HG03064 (cell line): ENCODE data around the gene PTGFRN.
"Not testable (repeated sequence)": the region's sequence is repeated elsewhere in the genome, so short reads cannot be mapped to it uniquely, and the experiment has no call there.

Experiments
- ATAC-seq: cut with Tn5 transposase; IDR thresholded peaks from one replicate; pipeline ENCODE4 v1.9.1; 2021; ENCODE audit warnings: low read depth; ENCODE audit not compliant: unreplicated experiment

The PTGFRN gene

DNA sequence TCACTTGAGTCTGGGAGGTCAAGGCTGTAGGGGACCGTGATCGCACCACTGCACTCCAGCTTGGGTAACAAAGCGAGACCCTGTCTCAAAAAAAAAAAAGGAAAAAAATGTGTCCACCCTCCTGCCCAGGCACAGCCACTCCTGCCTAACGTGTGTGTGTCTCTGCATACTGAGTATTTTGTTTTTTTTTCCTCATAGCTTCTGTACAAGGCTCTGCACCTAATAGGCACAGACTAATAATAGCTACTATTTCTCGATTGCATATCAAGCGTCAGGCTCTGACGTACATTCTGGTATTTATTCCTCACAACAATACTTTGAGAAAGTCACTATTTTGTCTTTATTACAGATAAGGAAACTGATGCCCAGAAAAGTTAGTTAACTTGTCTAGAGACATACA, 5.0 kb downstream of the PTGFRN start:
- ATAC-seq, result no peak

DNA sequence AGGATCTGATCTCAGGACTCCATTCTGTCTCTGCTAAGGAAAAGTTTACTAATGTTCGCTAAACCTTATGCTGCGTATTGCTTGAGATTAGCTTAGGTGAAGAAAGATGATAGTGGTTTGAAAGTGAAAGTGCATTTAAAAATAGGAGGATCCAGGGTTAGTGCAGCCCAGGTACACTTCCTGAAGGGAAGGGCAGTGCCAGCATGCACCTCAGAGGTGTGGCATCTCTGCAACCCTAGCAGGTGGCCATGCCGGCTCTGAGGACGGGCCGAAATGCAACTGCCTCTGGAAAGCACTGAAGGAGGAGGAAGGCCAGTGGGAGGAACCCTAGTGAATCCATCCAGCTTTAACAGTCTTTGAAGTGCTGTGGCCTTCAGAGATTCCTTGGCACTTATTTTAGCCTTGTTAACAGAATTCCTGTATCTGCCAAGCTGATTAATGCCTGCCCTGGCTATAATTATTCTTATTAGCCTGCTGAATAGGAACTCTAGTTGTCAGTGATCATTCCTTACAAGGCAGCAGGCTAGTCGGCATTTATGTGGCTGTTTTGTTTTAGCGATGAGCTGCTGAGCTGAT, 5.5 kb downstream of the PTGFRN start:
- no peak for ATAC-seq

DNA sequence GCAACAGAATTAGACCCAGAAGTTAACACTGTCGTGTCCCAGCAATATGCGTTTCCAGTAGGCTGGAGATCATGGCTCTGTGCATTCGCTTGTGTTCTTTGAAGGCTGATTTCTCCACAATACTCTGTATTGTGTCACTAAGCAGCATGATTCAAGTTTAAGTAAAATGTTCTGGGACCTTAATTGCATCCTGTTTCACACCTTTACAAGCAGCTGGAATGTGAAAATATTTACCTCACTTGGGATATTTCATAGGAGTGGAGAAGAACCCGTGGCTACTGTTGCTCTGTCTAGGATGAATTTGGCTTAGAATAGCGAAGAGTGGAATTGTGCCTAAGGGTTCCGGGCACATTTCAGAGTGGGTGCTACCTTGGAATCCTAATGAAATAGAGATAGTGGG, 6.3 kb downstream of the PTGFRN start:
- no peak for ATAC-seq

DNA sequence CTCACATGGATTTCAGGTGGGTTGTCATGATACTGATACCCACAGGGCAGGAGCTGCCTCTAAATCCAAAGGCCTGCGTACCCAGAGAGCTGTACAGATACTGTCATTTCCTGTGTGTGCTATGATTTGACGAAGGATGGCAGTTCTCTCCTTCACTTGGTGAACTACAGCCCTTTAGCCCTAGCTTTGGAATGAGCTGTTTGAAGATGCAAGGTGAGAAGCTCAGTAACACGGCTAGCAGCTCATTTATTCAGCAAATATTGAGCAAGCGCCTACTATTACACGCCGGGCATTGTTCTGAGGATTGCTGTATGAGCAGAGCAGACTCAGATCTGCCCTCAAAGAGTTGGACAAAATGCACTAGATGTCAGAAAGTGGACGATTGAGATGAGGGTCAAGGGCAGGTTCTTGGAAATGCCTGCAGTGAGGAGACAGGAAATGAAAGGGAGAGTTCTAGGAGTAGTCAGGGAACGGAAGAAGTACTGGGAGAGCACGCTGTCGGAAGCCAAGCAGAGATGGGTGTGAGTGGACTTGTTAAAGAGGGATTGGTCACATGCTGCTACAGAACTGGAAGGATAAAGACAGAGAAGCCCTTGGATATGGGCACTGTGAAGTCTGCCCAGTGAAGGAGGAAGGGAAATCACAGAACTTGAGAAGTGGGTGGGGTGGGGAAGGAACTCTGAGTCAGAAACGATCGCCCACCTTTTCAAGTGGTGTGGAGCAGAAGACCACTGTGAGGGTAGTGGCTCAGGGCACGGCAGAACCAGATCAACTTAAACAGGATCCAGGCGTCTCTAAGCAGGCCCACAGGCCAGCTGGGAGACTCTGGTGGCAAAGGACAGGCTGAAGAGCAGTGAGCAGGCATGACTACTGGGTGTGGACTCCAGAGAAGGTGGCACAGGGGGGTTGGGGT, 7.1 kb downstream of the PTGFRN start:
- no peak for ATAC-seq

DNA sequence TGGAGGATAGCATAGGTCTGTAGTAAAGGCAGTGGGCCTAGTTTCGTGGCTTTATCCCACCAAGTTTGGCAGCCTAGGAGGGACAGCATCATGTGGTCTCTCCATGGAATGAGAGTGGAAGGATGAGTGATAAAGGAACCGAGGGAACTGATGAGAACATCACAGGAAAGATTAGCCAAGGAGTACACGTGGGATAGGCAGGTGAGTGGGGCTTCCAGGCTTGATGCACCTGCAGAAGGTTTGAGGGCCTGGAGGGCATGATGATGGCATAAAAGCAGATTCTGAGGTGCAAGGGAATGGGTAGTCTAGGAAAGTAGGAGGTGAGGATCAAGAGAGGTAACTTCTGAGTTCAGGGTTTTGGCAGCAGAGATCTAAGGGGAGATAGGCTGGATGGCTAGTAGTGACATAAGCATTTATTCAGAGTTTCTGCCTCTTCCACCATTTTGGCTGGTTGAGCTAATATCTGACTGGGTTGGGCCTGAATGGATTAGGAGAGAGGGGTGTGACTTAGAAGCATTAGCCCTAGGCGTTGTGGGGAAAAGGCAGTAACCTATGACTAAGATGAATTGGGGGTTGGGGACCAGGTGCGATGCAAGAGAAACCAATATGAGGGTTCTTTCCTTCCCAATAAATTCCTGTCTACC, 9.1 kb downstream of the PTGFRN start:
- ATAC-seq, result no peak

DNA sequence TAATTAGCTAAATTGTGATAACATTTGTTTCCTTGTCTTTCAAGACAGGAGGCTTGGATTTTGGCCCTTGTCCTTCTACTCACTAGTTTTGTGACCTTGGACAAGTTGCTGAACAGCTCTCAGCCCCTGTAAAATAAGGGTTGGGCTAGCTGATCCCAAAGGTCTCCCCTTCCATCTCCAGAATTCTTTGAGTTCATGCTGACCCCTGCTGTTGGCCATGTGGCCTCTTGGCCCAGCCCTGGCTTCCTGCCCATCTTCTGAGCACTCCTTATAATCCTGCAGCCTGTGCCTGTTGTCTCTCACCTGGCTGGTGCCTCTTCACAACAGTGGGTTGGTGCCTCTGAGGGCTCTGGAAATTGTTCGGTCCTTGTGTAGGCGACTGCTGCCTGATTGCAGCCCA, 10.1 kb downstream of the PTGFRN start:
- ATAC-seq, result no peak

DNA sequence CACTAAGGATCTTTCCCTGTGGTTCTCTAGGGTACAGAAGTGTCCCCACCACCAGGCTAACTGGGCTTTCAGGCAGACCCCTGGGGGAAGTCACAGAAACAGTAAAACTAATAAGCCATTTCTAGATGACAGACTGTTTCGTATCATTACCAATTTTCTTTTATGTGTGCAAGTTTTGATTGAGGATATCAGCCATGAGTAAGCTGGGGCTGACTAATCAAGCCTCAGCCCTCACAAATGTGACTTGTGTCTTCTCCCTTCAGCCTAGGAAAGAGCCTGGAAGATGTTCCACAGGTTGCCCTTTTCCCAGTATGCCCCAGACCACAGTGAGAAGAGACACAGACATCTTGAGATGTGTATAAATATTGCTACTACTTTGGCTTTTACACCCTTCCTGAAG, 10.5 kb downstream of the PTGFRN start:
- ATAC-seq, result no peak

DNA sequence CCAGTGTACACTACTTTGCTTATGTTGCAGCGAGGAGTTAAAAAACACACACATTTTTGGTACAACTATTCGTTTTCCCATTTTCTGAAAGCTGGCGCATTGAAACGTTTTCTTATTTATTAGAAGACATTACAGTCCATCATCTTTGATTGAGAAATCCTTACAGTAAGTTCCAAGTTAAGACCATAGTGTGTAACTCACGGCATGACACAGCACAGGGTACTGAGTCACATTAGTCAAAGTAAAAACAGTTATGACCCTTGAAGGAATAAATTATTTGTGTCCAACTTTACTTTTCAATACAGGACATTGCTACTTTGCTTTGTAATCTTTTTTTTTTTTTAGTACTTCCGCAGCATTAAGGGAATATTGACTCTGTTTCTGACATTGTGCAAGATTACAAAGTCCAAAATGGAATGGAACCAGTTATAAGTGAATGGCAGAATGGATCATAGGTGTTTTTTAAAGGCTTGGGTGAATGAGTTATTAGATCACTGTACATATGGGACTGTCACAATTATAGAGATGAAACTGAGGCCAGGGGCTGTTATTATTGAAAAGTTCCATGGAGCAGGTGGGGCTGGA, 11.7 kb downstream of the PTGFRN start:
- no peak for ATAC-seq

DNA sequence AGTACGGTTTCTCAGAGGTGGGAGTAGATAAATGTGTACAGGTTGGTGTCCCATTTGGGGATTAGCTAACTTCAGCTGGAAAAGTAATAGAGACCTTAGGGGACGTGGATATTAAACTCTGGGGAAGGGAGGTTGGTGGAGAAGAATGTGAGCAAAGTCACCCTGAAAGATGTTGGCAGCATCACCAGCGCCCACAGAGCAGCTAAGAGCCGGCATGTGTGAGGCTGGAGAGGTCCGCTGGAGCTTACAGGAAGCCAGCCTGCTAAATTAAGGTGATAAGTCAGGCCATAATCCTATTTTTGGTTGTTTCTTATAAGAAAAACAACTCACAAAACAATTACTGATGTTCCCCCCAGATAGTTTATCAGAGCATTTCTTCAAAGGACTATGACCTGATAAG, 12.2 kb downstream of the PTGFRN start:
- ATAC-seq, result no peak

DNA sequence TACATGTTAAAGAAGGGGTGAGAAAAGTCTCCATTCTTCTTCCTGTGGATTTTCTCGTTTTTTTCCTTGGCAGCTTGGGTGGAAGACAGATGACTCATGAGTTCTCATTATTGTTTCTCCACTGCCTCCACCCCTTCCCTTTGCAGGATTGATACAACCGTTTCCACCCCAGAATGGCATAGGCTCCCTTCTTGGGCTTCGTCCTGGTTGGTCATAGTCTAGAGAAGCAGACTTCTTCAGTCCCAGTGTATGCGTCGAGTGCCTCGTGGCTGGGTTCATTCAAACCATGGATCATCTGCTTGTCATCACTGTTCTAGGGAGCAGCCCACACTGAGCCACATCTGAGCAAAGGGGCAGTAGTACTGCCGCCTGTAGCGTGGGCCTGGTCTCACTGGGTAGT, 13.7 kb downstream of the PTGFRN start:
- no peak for ATAC-seq

DNA sequence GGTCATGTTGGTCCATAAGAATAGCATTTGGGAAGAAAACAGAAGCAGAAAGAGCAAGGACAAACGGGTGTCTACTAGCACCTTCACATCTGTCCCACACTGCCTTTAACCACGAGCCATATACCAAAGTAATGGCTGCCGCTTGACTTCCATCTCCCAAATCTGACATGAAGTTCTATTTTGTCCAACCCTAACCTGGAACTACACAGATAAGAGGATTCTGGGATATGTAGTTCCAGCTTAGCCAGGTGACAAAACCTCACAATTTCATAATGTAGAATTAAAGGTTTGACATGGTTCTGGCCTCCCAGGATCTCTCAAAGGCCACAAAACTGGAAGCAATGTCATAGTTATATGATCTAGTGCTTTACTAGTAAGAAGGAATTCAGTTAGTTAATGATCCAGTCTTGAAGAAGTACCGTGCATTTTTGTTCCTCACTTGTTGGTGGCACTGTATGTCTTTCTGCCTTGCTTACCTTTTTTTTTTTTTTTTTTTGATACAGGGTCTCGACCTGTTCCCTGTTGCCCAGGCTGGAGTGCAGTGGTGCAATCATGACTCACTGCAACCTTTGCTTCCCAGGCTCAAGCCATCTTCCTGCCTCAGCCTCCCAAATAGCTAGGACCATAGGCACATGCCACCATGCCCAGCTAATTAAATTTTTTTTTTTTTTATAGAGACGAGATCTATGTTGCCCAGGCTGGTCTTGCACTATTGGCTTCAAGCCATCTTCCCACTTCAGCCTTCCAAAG, 17.5 kb downstream of the PTGFRN start:
- no peak for ATAC-seq

DNA sequence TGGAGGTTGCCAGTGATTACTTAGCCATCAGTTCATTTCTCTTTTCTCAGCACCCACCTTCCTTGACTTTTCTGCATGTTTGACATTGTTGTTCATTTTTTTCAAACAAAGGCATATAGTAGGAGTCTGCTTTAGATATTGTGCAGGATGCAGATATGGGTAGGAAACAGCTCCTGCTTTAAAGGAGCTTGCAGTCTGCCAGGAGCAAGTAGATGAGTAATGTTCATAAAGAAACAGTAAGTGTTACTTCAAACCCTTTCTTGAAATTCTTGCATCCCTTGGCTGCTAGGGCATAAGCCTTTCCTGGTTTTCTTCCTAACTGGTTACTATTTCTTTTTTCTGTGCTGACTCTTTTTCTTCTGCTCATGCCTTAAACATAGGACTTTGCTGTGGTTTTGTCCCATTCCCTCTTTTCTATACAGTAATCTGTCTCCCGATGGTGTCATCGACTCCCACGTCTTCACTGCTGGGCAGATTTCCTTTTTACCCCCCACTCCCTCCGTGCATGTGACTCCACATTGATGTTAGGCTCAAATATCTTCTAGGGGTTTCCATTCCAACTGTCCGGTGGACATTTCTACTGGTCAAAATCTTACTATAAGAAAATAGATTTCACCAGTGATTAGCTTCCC, 20.4 kb downstream of the PTGFRN start:
- no peak for ATAC-seq

DNA sequence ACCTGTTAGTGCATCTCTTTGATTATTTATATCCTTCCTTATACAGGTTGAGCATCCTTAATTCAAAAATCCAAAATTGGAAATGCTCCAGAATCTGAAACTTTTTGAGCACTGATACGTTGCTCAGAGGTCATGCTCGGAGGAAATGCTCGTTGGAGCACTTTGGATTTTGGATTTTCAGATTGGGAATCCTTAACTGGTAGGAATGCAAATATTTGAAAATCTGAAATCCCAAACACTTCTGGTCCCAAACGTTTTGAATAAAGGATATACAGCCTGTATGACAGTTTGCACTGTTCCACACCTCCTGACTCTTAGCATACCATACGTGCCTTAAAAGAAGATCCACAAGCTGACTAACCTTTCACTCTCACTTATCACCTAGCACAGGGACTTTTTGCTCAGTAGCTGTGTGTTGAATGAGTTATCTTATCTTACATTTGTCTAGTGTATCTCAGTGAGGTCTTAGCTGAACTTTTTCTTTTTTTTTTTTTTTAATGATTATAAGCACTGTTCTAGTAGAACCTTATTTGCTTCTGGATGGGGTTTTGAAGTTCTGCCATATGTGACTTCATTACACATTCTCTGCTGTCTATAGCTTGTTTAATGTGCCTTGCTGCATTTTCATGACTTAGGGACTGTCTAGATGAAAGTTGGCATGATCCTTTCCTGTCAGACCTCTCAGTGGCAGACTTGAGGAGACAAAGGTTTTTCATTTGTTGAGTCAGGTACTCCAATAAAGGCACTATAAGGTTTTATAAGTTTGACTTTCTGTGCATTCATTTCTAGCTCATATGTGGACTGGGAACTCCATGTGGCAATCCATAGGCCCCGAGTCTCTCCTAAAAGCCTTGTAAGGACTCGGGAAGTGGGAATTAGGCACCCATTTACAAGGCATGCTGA, 21.6 kb downstream of the PTGFRN start:
- no peak for ATAC-seq

DNA sequence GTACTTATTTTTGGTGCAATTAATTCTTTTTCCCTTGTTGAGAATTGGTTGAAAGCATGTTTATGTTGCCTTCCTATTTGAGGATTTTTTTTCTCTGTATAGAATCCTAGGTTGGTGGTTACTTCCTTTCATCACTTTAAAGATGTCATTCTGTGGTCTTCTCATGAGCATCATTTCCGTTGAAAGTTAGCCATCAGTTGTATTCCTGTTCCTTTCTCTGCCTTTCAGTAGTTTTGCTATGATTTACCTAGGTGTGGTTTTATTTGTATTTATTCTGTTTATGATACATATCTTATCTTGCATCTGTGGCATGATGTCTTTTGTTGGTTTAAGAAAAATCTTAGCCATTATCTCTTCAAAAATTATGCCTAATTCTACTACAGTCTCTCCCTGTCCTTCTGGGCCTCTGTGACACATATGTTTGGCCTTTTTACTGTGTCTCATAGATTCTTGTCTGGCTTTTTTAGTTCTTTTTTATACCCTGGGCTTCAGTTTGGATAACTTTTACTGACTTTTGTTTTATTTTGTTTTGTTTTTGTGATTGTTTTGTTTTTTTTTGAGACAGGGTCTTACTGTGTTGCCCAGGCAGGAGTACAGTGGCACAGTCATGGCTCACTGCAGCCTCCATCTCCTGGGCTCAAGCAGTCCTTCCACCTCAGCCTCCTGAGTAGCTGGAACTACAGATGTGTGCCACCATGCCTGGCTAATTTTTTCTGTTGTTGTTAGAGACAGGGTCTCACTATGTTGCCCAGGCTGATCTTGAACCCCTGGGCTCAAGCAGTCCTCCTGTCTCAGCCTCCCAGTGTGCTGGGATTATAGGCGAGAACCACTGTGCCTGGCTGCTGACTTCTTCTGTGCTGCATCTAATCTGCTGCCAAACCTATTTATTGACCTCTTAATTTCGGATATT, 24.1 kb downstream of the PTGFRN start:
- ATAC-seq, result no peak

DNA sequence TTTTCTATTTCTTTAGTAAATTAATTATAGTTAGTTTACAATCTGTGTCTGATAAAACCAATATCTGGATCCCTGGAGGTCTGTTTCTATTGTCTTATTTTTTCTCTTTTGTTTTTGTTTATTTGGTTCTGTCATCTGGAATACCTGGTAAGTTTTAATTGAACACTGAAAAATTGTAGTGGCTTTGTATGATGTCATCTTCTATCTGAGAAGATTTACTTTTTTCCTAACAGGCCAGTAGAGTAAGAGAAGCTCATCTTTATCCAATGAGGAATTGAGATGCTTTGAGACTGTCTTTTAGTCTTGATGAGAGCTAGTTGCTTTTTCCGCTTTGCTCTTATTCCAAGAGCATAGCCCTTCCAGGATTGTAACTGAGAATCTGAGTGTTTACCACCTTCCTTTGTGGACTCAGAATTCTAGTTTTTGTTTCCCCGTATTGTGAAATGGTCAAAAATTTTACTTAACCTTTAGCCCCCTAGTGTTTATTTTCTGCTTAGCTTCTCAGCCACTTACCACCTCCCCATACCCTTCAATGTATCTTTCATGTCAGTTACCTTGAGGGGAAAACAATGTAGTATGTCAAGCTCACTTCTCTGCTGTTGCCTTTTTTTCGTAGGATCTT, 25.0 kb downstream of the PTGFRN start:
- ATAC-seq, result no peak

DNA sequence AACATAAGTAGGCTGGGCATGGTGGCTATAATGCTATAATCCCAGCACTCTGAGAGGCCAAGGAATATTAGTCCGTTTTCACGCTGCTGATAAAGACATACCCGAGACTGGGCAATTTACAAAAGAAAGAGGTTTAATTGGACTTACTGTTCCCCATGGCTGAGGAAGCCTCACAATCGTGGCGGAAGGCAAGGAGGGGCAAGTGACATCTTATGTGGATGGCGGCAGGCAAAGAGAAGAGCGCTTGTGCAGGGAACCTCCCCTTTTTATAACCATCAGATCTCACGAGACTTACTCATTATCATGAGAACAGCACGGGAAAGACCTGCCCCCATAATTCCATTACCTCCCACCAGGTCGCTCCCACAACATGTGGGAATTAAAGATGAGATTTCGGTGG, 28.5 kb downstream of the PTGFRN start:
- ATAC-seq, result no peak

DNA sequence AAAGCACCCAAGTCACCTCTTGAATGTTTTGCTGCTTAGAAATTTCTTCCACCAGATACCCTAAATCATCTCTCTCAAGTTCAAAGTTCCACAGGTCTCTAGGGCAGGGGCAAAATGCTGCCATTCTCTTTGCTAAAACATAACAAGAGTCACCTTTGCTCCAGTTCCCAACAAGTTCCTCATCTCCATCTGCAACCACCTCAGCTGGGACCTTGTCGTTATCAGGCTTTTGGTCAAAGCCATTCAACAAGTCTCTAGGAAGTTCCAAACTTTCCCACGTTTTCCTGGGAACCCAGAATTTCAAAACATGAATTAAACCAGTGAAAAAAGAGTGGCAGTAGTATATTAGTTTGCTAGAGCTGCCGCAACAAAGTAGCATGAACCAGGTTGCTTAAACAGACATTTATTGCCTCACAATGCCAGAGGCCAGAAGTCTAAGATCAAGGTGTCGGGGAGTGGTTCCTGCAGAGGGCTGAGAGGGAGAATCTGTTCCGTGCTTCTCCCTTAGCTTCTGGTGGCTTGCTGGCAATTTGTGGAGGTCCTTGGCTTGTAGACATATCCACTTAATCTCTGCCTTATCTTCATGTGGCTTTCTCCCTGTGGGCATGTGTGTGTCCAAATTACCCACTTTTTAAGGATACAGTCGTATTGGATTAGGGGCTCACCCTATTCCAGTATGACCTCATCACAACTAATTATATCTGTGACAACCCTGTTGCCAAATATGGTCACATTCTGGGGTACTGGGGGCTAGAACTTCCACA, 30.2 kb downstream of the PTGFRN start:
- not testable (repeated sequence) for ATAC-seq
